Effector memory CD8-positive, alpha-beta T cell (primary cell): ENCODE measurements around the gene ZFHX3.

ENCODE experiments used
- ATAC-seq: fragments of 150-1000 bp; cut with Tn5 transposase; replicated peaks from 2 replicates; pipeline ENCODE4 v1.10.0; 2021; ENCODE audit warnings: mild to moderate bottlenecking, moderate library complexity
- DNase-seq, 3 experiments: peaks; one replicate each; pipeline ENCODE4 v3.0.0; 2021
- H3K27ac Mint-ChIP-seq, 2 donors: one replicate each; pipeline ENCODE4 v1.8.0; 2022; ENCODE audit warnings: mild to moderate bottlenecking in 2 of 2, mixed read lengths in 2 of 2, moderate library complexity in 2 of 2
- H3K27me3 Mint-ChIP-seq, 2 donors: one replicate each; pipeline ENCODE4 v1.8.0; 2022; ENCODE audit warnings: mixed read lengths in 2 of 2
- H3K36me3 Mint-ChIP-seq: one replicate; pipeline ENCODE4 v1.8.0; 2022; ENCODE audit warnings: mild to moderate bottlenecking, moderate library complexity, mixed read lengths; ENCODE audit not compliant: insufficient read depth
- H3K4me1 Mint-ChIP-seq, 2 donors: one replicate each; pipeline ENCODE4 v1.8.0; 2022; ENCODE audit warnings: low read depth in 2 of 2, mixed read lengths in 2 of 2
- H3K4me3 Mint-ChIP-seq, 2 donors: one replicate each; pipeline ENCODE4 v1.8.0; 2022; ENCODE audit warnings: mild to moderate bottlenecking in 2 of 2, mixed read lengths in 2 of 2, moderate library complexity in 2 of 2
- H3K9me3 Mint-ChIP-seq, 2 donors: one replicate each; pipeline ENCODE4 v1.8.0; 2022; ENCODE audit warnings: mixed read lengths in 2 of 2

The ZFHX3 gene

GRCh38 chr16:72818236-72818845, 229.6 kb downstream of the ZFHX3 start:
- Mint-ChIP-seq H3K27ac (no peak overlapping the region), H3K4me1 (no peaks in the 10 kb centered on the region), H3K36me3 (no peaks in the 10 kb centered on the region), H3K4me3 (no peak overlapping the region), H3K9me3 (no peaks in the 10 kb centered on the region), H3K27me3 (peaks cover 10 to 14% of the 10 kb centered on the region in 2 donors)
- ATAC-seq (no peak), DNase-seq (no peak)

GRCh38 chr16:72815348-72816318, 232.3 kb downstream of the ZFHX3 start:
- ATAC-seq (no peak), DNase-seq (no peak)
- Mint-ChIP-seq H3K27me3 (peaks cover 10 to 15% of the 10 kb centered on the region in 2 donors), H3K4me1 (no peaks in the 10 kb centered on the region), H3K36me3 (no peaks in the 10 kb centered on the region), H3K9me3 (no peaks in the 10 kb centered on the region), H3K27ac (no peak overlapping the region), H3K4me3 (no peak overlapping the region)

- Mint-ChIP-seq H3K9me3 (no peaks in the 10 kb centered on the region), H3K4me3 (no peak overlapping the region), H3K27me3 (peaks cover 10 to 15% of the 10 kb centered on the region in 2 donors), H3K36me3 (no peaks in the 10 kb centered on the region), H3K27ac (no peak overlapping the region), H3K4me1 (no peaks in the 10 kb centered on the region)
- ATAC-seq, result no peak
- no peak for DNase-seq
Measured at GRCh38 chr16:72814226-72814625, 233.7 kb downstream of the ZFHX3 start.

GRCh38 chr16:72812672-72813071, 235.3 kb downstream of the ZFHX3 start:
- Mint-ChIP-seq H3K9me3 (no peaks in the 10 kb centered on the region), H3K27me3 (peaks cover 4 to 15% of the 10 kb centered on the region in 2 donors), H3K27ac (no peak overlapping the region), H3K36me3 (no peaks in the 10 kb centered on the region), H3K4me1 (no peaks in the 10 kb centered on the region), H3K4me3 (no peak overlapping the region)
- DNase-seq (no peak), ATAC-seq (no peak)

GRCh38 chr16:72811876-72812275, 236.1 kb downstream of the ZFHX3 start:
- no peaks in the 10 kb centered on the region for H3K9me3 Mint-ChIP-seq
- ATAC-seq (no peak), DNase-seq (no peak)
- H3K27ac Mint-ChIP-seq, result no peak overlapping the region
- no peaks in the 10 kb centered on the region for H3K4me1 Mint-ChIP-seq
- no peaks in the 10 kb centered on the region for H3K36me3 Mint-ChIP-seq
- H3K4me3 Mint-ChIP-seq, result no peak overlapping the region
- H3K27me3 Mint-ChIP-seq, result peaks cover 4 to 15% of the 10 kb centered on the region in 2 donors

- Mint-ChIP-seq H3K9me3 (no peaks in the 10 kb centered on the region), H3K27ac (no peak overlapping the region), H3K4me1 (no peaks in the 10 kb centered on the region), H3K4me3 (no peak overlapping the region), H3K36me3 (no peaks in the 10 kb centered on the region), H3K27me3 (peaks cover 4 to 15% of the 10 kb centered on the region in 2 donors)
- ATAC-seq (no peak), DNase-seq (no peak)
Measured at GRCh38 chr16:72811188-72811720, 236.7 kb downstream of the ZFHX3 start.

- Mint-ChIP-seq H3K4me3 (no peak overlapping the region), H3K36me3 (no peaks in the 10 kb centered on the region), H3K9me3 (no peaks in the 10 kb centered on the region), H3K27me3 (peaks cover 4 to 15% of the 10 kb centered on the region in 2 donors), H3K27ac (no peak overlapping the region), H3K4me1 (no peaks in the 10 kb centered on the region)
- no peak for ATAC-seq
- DNase-seq, result no peak
Measured at GRCh38 chr16:72810480-72810879, 237.4 kb downstream of the ZFHX3 start.

GRCh38 chr16:72809446-72809845, 238.5 kb downstream of the ZFHX3 start:
- Mint-ChIP-seq H3K36me3 (no peaks in the 10 kb centered on the region), H3K27ac (no peak overlapping the region)
- ATAC-seq, result no peak

GRCh38 chr16:72808754-72809153, 239.2 kb downstream of the ZFHX3 start:
- DNase-seq (no peak), ATAC-seq (no peak)
- H3K4me1 Mint-ChIP-seq, result no peaks in the 10 kb centered on the region
- H3K9me3 Mint-ChIP-seq, result no peaks in the 10 kb centered on the region
- H3K27me3 Mint-ChIP-seq, result peaks cover 0 to 5% of the 10 kb centered on the region in 2 donors
- no peaks in the 10 kb centered on the region for H3K36me3 Mint-ChIP-seq
- H3K4me3 Mint-ChIP-seq, result no peak overlapping the region
- H3K27ac Mint-ChIP-seq, result no peak overlapping the region

More at GRCh38 chr16:72809446-72809845, 238.5 kb downstream of the ZFHX3 start:
- no peaks in the 10 kb centered on the region for H3K4me1 Mint-ChIP-seq
- no peak overlapping the region for H3K4me3 Mint-ChIP-seq
- DNase-seq, result no peak
- no peaks in the 10 kb centered on the region for H3K9me3 Mint-ChIP-seq
- H3K27me3 Mint-ChIP-seq, result peaks cover 0 to 11% of the 10 kb centered on the region in 2 donors

- Mint-ChIP-seq H3K9me3 (no peaks in the 10 kb centered on the region), H3K27ac (no peak overlapping the region), H3K4me3 (no peak overlapping the region), H3K4me1 (no peaks in the 10 kb centered on the region), H3K27me3 (no peaks in the 10 kb centered on the region), H3K36me3 (no peaks in the 10 kb centered on the region)
- no peak for ATAC-seq
- no peak for DNase-seq
Measured at GRCh38 chr16:72807245-72807644, 240.7 kb downstream of the ZFHX3 start.

GRCh38 chr16:72805486-72805885, 242.4 kb downstream of the ZFHX3 start:
- H3K4me3 Mint-ChIP-seq, result no peak overlapping the region
- no peaks in the 10 kb centered on the region for H3K27me3 Mint-ChIP-seq

GRCh38 chr16:72800524-72801161, 247.3 kb downstream of the ZFHX3 start:
- Mint-ChIP-seq H3K27ac (no peak overlapping the region), H3K4me3 (no peak overlapping the region), H3K36me3 (no peaks in the 10 kb centered on the region), H3K9me3 (no peaks in the 10 kb centered on the region), H3K27me3 (peaks cover 0 to 5% of the 10 kb centered on the region in 2 donors), H3K4me1 (peaks cover 0 to 4% of the 10 kb centered on the region in 2 donors)
- ATAC-seq (no peak), DNase-seq (no peak)

More at GRCh38 chr16:72805486-72805885, 242.4 kb downstream of the ZFHX3 start:
- DNase-seq (no peak), ATAC-seq (no peak)
- H3K36me3 Mint-ChIP-seq, result no peaks in the 10 kb centered on the region
- no peaks in the 10 kb centered on the region for H3K9me3 Mint-ChIP-seq
- H3K4me1 Mint-ChIP-seq, result no peaks in the 10 kb centered on the region
- no peak overlapping the region for H3K27ac Mint-ChIP-seq

- no peak overlapping the region for H3K27ac Mint-ChIP-seq
- no peaks in the 10 kb centered on the region for H3K36me3 Mint-ChIP-seq
- peaks cover 0 to 7% of the 10 kb centered on the region in 2 donors for H3K9me3 Mint-ChIP-seq
- ATAC-seq, result no peak
- no peak for DNase-seq
- H3K4me1 Mint-ChIP-seq, result peaks cover 0 to 4% of the 10 kb centered on the region in 2 donors
- no peak overlapping the region for H3K4me3 Mint-ChIP-seq
- H3K27me3 Mint-ChIP-seq, result peaks cover 0 to 6% of the 10 kb centered on the region in 2 donors
Measured at GRCh38 chr16:72798264-72798663, 249.7 kb downstream of the ZFHX3 start.
